Measurements from ENCODE around the gene GJD3.
"Not testable (repeated sequence)": the region's sequence is repeated elsewhere in the genome, so short reads cannot be mapped to it uniquely, and the experiment has no call there.

DNA sequence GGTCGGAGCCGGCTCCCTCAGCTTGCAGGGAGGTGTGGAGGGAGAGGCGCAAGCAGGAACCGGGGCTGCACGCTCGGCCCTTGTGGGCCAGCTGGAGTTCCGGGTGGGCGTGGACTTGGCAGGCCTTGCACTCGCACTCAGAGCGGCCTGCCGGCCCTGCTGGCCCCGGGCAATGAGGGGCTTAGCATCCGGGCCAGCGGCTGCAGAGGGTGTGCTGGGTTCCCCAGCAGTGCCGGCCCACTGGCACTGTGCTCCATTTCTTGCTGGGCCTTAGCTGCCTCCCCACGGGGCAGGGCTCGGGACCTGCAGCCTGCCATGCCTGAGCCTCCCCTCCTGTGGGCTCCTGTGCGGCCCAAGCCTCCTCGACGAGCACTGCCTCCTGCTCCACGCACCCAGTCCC lies 11.2 kb upstream of the GJD3 start:
- TF ChIP-seq, protein P1, sequence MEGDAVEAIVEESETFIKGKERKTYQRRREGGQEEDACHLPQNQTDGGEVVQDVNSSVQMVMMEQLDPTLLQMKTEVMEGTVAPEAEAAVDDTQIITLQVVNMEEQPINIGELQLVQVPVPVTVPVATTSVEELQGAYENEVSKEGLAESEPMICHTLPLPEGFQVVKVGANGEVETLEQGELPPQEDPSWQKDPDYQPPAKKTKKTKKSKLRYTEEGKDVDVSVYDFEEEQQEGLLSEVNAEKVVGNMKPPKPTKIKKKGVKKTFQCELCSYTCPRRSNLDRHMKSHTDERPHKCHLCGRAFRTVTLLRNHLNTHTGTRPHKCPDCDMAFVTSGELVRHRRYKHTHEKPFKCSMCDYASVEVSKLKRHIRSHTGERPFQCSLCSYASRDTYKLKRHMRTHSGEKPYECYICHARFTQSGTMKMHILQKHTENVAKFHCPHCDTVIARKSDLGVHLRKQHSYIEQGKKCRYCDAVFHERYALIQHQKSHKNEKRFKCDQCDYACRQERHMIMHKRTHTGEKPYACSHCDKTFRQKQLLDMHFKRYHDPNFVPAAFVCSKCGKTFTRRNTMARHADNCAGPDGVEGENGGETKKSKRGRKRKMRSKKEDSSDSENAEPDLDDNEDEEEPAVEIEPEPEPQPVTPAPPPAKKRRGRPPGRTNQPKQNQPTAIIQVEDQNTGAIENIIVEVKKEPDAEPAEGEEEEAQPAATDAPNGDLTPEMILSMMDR (IDR thresholded peaks at IDR 0.05), result not testable (repeated sequence)
- TF ChIP-seq POLR2A (IDR thresholded peaks at IDR 0.05), result not testable (repeated sequence)

Data from body of pancreas (tissue), 4 donors.